Common myeloid progenitor, CD34-positive (primary cell): ENCODE measurements around the gene AKAP12.

Source experiments
- CTCF ChIA-PET: fragments of 350-600 bp; sonication (Branson Sonifier 250); formaldehyde crosslinking; loops from one replicate; lab custom pipeline; 2021; ENCODE audit warnings: antibody characterized with exemption; lab: Charles Lee
- POLR2A ChIA-PET: fragments of 350-600 bp; sonication (Branson Sonifier 250); formaldehyde crosslinking; loops from one replicate; lab custom pipeline; 2021; ENCODE audit warnings: antibody characterized with exemption; lab: Charles Lee
- DNase-seq, 3 donors: peaks; one replicate each; pipeline versions ENCODE4 v3.0.0 to v3.0.0-alpha.2; 2013
- H3K27ac ChIP-seq, 2 experiments: 1 replicate in 1 of 2; 2 replicates in 1 of 2; pipeline ENCODE4 v1.7.0; 2013; ENCODE audit warnings: inconsistent platforms in 2 of 2, low read length in 2 of 2, mild to moderate bottlenecking in 2 of 2, low read depth in 1 of 2, moderate library complexity in 1 of 2; ENCODE audit not compliant: severe bottlenecking in 2 of 2, insufficient read depth in 1 of 2, poor library complexity in 1 of 2
- H3K27me3 ChIP-seq, 5 experiments: replicated peaks in 2 of 5; 1 replicate in 3 of 5; 2 replicates in 2 of 5; pipeline versions ENCODE4 v1.6.1 to v1.7.0; 2013; ENCODE audit warnings: low read length in 4 of 5, mild to moderate bottlenecking in 2 of 5, moderate library complexity in 2 of 5, inconsistent platforms in 1 of 5; ENCODE audit not compliant: insufficient read depth in 5 of 5, control insufficient read depth in 4 of 5
- H3K36me3 ChIP-seq, 4 experiments: 1 replicate in 2 of 4; 2 replicates in 2 of 4; pipeline versions ENCODE4 v1.6.1 to v1.7.0; 2013; ENCODE audit warnings: low read length in 3 of 4, control low read depth in 1 of 4, mild to moderate bottlenecking in 1 of 4; ENCODE audit not compliant: control insufficient read depth in 4 of 4, insufficient read depth in 4 of 4
- H3K4me1 ChIP-seq, 4 experiments: 1 replicate in 3 of 4; 2 replicates in 1 of 4; pipeline versions ENCODE4 v1.6.1 to v1.7.1; 2013; ENCODE audit warnings: low read length in 3 of 4, mild to moderate bottlenecking in 3 of 4, control low read depth in 1 of 4, inconsistent platforms in 1 of 4, moderate library complexity in 1 of 4; ENCODE audit not compliant: control insufficient read depth in 4 of 4, insufficient read depth in 4 of 4; ENCODE audit errors: control extremely low read depth in 1 of 4
- H3K4me3 ChIP-seq, 7 experiments: 1 replicate in 4 of 7; 2 replicates in 3 of 7; pipeline versions ENCODE4 v1.5.1 to v1.7.0; 2013; ENCODE audit warnings: mild to moderate bottlenecking in 7 of 7, low read length in 6 of 7, moderate library complexity in 6 of 7, inconsistent platforms in 2 of 7, low read depth in 2 of 7, control low read depth in 1 of 7; ENCODE audit not compliant: insufficient read depth in 4 of 7, control insufficient read depth in 1 of 7; ENCODE audit errors: extremely low read depth in 1 of 7
- H3K9me3 ChIP-seq, 5 experiments: 1 replicate in 4 of 5; 2 replicates in 1 of 5; pipeline versions ENCODE4 v1.6.1 to v1.7.1; 2013; ENCODE audit warnings: low read length in 4 of 5, mild to moderate bottlenecking in 2 of 5, inconsistent platforms in 1 of 5, low read depth in 1 of 5, moderate library complexity in 1 of 5; ENCODE audit not compliant: control insufficient read depth in 4 of 5, insufficient read depth in 2 of 5; ENCODE audit errors: control extremely low read depth in 1 of 5
- WGBS: methylation state at CpG from one replicate; pipeline ENCODE4 v1.1.5; 2013; ENCODE audit not compliant: insufficient coverage; 5-methylcytosine and 5-hydroxymethylcytosine counted together

AKAP12 gene

GRCh38 chr6:151400473-151400872 is 160.7 kb downstream of the AKAP12 start:
- WGBS = 83% methylated on average over 5 of the region's 6 CpGs
- POLR2A ChIA-PET = interaction anchor here (0.7 kb wide), 1 partner anchor 694 kb away, joined by 5 read pairs; no protein-coding TSS in a partner anchor

GRCh38 chr6:151402228-151402627 is 162.5 kb downstream of the AKAP12 start:
- H3K4me1 ChIP-seq = no peaks in the 10 kb centered on the region
- H3K27ac ChIP-seq = no peak overlapping the region
- H3K4me3 ChIP-seq = no peak overlapping the region
- no peak for DNase-seq
- H3K9me3 ChIP-seq = no peaks in the 10 kb centered on the region
- POLR2A ChIA-PET = no interaction called here
- CTCF ChIA-PET = no interaction called here
- no peaks in the 10 kb centered on the region for H3K27me3 ChIP-seq
- 100% methylated on average over 1 of the region's 1 CpG for WGBS
- H3K36me3 ChIP-seq = peaks cover 3 to 31% (median 14%) of the 10 kb centered on the region in 4 experiments

More at GRCh38 chr6:151400473-151400872, 160.7 kb downstream of the AKAP12 start:
- CTCF ChIA-PET = no interaction called here
- DNase-seq = no peak
- Histone ChIP-seq H3K36me3 (peaks cover 3 to 27% (median 14%) of the 10 kb centered on the region in 4 experiments), H3K27me3 (no peaks in the 10 kb centered on the region), H3K4me1 (peaks cover 0 to 5% (median under 1%) of the 10 kb centered on the region in 4 experiments), H3K9me3 (no peaks in the 10 kb centered on the region), H3K4me3 (no peak overlapping the region), H3K27ac (no peak overlapping the region)

- no peaks in the 10 kb centered on the region for H3K27me3 ChIP-seq
- no peak for DNase-seq
- H3K36me3 ChIP-seq = peaks cover 3 to 39% (median 20%) of the 10 kb centered on the region in 4 experiments
- 100% methylated on average over 1 of the region's 4 CpGs for WGBS
- ChIA-PET CTCF (no interaction called here), POLR2A (no interaction called here)
- H3K4me1 ChIP-seq = no peaks in the 10 kb centered on the region
- no peak overlapping the region for H3K4me3 ChIP-seq
- H3K27ac ChIP-seq = no peak overlapping the region
- H3K9me3 ChIP-seq = no peaks in the 10 kb centered on the region
These were observed 164.1 kb downstream of the AKAP12 start for GRCh38 chr6:151403919-151404308.
